Endodermal cell (in vitro differentiated cells): ENCODE measurements around the gene GSDMA. TPM values are rescaled to one million over a fixed set of nuclear protein-coding genes. Genes with fewer than 3 reads are reported as not detected.

Experiments
- DNase-seq: peaks from one replicate; pipeline ENCODE4 v3.0.0-alpha.2; 2017
- H3K27ac ChIP-seq: 2 replicates; pipeline ENCODE4 v1.5.1; 2013; ENCODE audit warnings: mild to moderate bottlenecking, low read depth, low read length, moderate library complexity
- H3K27me3 ChIP-seq: 2 replicates; pipeline ENCODE4 v1.6.1; 2013; ENCODE audit warnings: mild to moderate bottlenecking, low read length, moderate library complexity; ENCODE audit not compliant: insufficient read depth, control insufficient read depth, poor library complexity, severe bottlenecking
- H3K36me3 ChIP-seq: 2 replicates; pipeline ENCODE4 v1.7.0; 2013; ENCODE audit warnings: mild to moderate bottlenecking, low read length, moderate library complexity; ENCODE audit not compliant: control insufficient read depth, insufficient read depth
- H3K4me1 ChIP-seq: one replicate; pipeline ENCODE4 v1.7.0; 2013; ENCODE audit warnings: low read length; ENCODE audit not compliant: control insufficient read depth, insufficient read depth
- H3K4me3 ChIP-seq: 2 replicates; pipeline ENCODE4 v1.5.1; 2013; ENCODE audit warnings: mild to moderate bottlenecking, low read length, moderate library complexity
- H3K9ac ChIP-seq: 2 replicates; pipeline ENCODE4 v1.6.1; 2013; ENCODE audit warnings: mild to moderate bottlenecking, low read length, moderate library complexity; ENCODE audit not compliant: poor library complexity, severe bottlenecking; ENCODE audit errors: extremely low read depth
- H3K9me3 ChIP-seq: 2 replicates; pipeline ENCODE4 v1.6.1; 2013; ENCODE audit warnings: mild to moderate bottlenecking, low read length, moderate library complexity; ENCODE audit not compliant: control insufficient read depth
- H3K27ac Mint-ChIP-seq: 2 replicates; pipeline ENCODE4 v1.8.0; 2020; ENCODE audit warnings: mixed read lengths
- H3K27me3 Mint-ChIP-seq: 2 replicates; pipeline ENCODE4 v1.8.0; 2021; ENCODE audit warnings: mild to moderate bottlenecking, mixed read lengths; ENCODE audit not compliant: insufficient read depth
- H3K36me3 Mint-ChIP-seq: 2 replicates; pipeline ENCODE4 v1.8.0; 2020; ENCODE audit warnings: low read depth, mixed read lengths
- H3K4me1 Mint-ChIP-seq: 2 replicates; pipeline ENCODE4 v1.8.0; 2020; ENCODE audit warnings: mixed read lengths
- H3K4me3 Mint-ChIP-seq: 2 replicates; pipeline ENCODE4 v1.8.0; 2020; ENCODE audit warnings: mild to moderate bottlenecking, moderate library complexity, mixed read lengths
- H3K9me3 Mint-ChIP-seq: 2 replicates; pipeline ENCODE4 v1.8.0; 2020; ENCODE audit warnings: mild to moderate bottlenecking, mixed read lengths
- CTCF ChIP-seq: fragments of 200-600 bp; sonication (generic); conservative IDR thresholded peaks from 2 replicates; pipeline ENCODE4 v1.5.0; 2021; ENCODE audit warnings: antibody characterized with exemption, mild to moderate bottlenecking
- WGBS, 2 experiments: methylation state at CpG; one replicate each; pipeline versions ENCODE4 v1.1.5 to v1.1.7; 2013; ENCODE audit warnings: missing lambda C conversion rate in 2 of 2, mixed read lengths in 1 of 2; ENCODE audit not compliant: insufficient coverage in 1 of 2, insufficient read length in 1 of 2; 5-methylcytosine and 5-hydroxymethylcytosine counted together
- total RNA-seq, 2 donors: library from RNA; stranded (reverse); fragmentation: NEBNext Ultra II Directional in 1 of 2; extraction: Animal tissue kit (Norgen Biotek cat#: 25700) in 1 of 2; gene quantifications; 2 replicates in 1 of 2; 3 replicates in 1 of 2; pipeline ENCODE4 v1.2.1, GENCODE V29; 2021

The GSDMA gene
- total RNA-seq, 2 donors from 2014 or later = not detected

DNA sequence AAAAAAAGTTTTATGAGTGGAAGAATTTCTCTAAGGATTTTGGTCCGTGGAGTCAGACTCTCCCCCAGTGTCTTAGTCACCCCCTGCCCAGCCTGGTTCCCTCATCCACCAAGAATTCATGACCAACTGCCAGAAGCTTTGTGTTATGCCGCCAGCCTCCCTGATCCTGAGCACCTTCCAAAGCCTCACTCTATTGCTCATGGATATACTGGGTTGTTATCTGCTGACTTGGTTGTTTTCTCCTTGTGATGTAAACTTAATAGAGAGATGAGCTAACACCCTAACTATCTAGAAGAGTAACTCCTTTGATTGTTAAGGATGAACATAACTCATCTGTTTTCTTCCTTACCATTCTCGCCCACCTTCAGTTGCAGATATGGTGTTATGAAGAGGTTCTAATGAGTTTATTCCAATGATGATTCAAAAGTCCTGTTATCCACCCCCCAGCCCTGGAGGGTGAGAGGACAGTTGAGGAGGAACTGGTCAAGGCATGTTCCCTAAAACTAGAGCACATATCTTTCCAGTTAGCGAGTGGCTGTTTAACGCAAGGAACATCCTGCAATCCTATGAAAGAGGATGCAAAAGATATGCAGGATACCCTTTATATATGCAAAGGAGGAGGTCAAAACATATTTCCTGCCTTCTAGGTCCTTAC, 16.3 kb downstream of the GSDMA start:
- peaks cover 9% of the 10 kb centered on the region for H3K27me3 Mint-ChIP-seq

DNA sequence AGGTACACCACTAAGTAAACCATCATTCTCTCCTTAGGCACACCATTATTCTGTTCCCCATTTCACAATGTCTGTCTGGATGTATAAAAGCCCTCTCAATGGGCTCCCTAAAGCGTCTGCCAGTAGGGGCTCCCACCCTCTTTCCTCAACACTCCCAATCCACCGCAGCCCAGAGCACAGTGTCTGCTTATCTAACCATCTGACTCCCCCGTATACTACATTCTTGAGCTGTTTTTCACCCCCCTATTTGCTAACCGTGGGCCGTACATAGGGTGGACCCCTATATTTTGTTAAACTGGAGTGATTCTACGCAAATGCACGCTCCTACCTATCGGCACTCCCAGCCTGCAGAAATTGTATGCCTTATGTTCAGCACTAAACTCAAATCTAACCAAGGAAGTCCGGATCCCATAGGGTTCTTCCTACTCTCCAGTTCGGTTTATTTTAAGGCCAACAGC, 17.1 kb downstream of the GSDMA start:
- peaks cover 16% of the 10 kb centered on the region for H3K36me3 ChIP-seq
- no peak for TF ChIP-seq CTCF

More for the DNA sequence above, 16.3 kb downstream of the GSDMA start:
- no peak for DNase-seq
- no peak overlapping the region for H3K4me3 Mint-ChIP-seq
- H3K9ac ChIP-seq = no peak overlapping the region
- H3K9me3 ChIP-seq = no peaks in the 10 kb centered on the region
- no peaks in the 10 kb centered on the region for H3K9me3 Mint-ChIP-seq
- H3K4me3 ChIP-seq = no peak overlapping the region
- no peaks in the 10 kb centered on the region for H3K27me3 ChIP-seq
- peaks cover 7% of the 10 kb centered on the region for H3K36me3 Mint-ChIP-seq
- peaks cover 2% of the 10 kb centered on the region for H3K4me1 ChIP-seq
- no peak overlapping the region for H3K27ac ChIP-seq
- no peak overlapping the region for H3K27ac Mint-ChIP-seq
- TF ChIP-seq CTCF = no peak
- peaks cover 9% of the 10 kb centered on the region for H3K36me3 ChIP-seq
- H3K4me1 Mint-ChIP-seq = peaks cover 23% of the 10 kb centered on the region
- 73 to 81% methylated on average over 3 of the region's 5 CpGs for WGBS, 2 experiments

GRCh38 chr17:39980351-39981206, 17.8 kb downstream of the GSDMA start, which contains the start of gene PSMD3:
Gene PSMD3, plus strand, starts transcription at chr17:39980807. Its CDS starts 164 bp downstream, at chr17:39980971.
- H3K27ac Mint-ChIP-seq = peak within 1 kb of the TSS; percentile 93
- peak; percentile 73 for TF ChIP-seq CTCF
- H3K9me3 Mint-ChIP-seq = no peaks in the 10 kb centered on the region
- DNase-seq = peak; percentile 100
- peaks cover 2% of the 10 kb centered on the region for H3K4me1 ChIP-seq
- peaks cover 6% of the 10 kb centered on the region for H3K27me3 Mint-ChIP-seq
- H3K4me3 Mint-ChIP-seq = peak within 1 kb of the TSS; percentile 92
- H3K36me3 Mint-ChIP-seq = peaks cover 20% of the 10 kb centered on the region
- WGBS, 2 experiments = 0% methylated on average over 35 to 84 of the region's 84 CpGs
- H3K4me1 Mint-ChIP-seq = peaks cover 23% of the 10 kb centered on the region
- no peaks in the 10 kb centered on the region for H3K27me3 ChIP-seq
- peaks cover 23% of the 10 kb centered on the region for H3K36me3 ChIP-seq
- peak within 1 kb of the TSS; percentile 98 for H3K9ac ChIP-seq
- peak within 1 kb of the TSS; percentile 95 for H3K27ac ChIP-seq
- H3K9me3 ChIP-seq = no peaks in the 10 kb centered on the region
- H3K4me3 ChIP-seq = peak within 1 kb of the TSS; percentile 99

More for the DNA sequence above, 17.1 kb downstream of the GSDMA start:
- Mint-ChIP-seq H3K4me1 (peaks cover 23% of the 10 kb centered on the region), H3K27me3 (peaks cover 6% of the 10 kb centered on the region), H3K36me3 (peaks cover 13% of the 10 kb centered on the region), H3K9me3 (no peaks in the 10 kb centered on the region), H3K27ac (peak overlapping the region; percentile 93), H3K4me3 (peak overlapping the region; percentile 92)
- Histone ChIP-seq H3K4me3 (peak overlapping the region; percentile 99), H3K9ac (peak overlapping the region; percentile 98), H3K27me3 (no peaks in the 10 kb centered on the region), H3K9me3 (no peaks in the 10 kb centered on the region), H3K4me1 (peaks cover 2% of the 10 kb centered on the region), H3K27ac (no peak overlapping the region)
- 2 to 6% methylated on average over 10 of the region's 10 CpGs for WGBS, 2 experiments
- peak; percentile 78 for DNase-seq
